Heart right ventricle (tissue), 16 donors: ENCODE measurements around the gene GALNT12. TPM values are rescaled to one million over a fixed set of nuclear protein-coding genes. Genes with fewer than 3 reads are reported as not detected.
A peak's percentile ranks its signal among the peaks of the same experiment; 100 is the strongest.

ENCODE experiments used
- ATAC-seq, 8 donors: fragments of 200-7000 bp; cut with Tn5 transposase; one replicate each; pipeline ENCODE4 v1.9.1; 2020; ENCODE audit warnings: mild to moderate bottlenecking in 8 of 8, moderate library complexity in 8 of 8, moderate number of reproducible peaks in 1 of 8
- DNase-seq, 2 donors: peaks; one replicate each; pipeline ENCODE4 v3.0.0-alpha.2; 2020
- H3K27ac ChIP-seq, 10 donors: fragments of 200-600 bp; sonication (generic) in 2 of 10; one replicate each; pipeline versions ENCODE4 v1.5.0 to v1.8.0; 2020 to 2022; ENCODE audit warnings: mild to moderate bottlenecking in 3 of 10
- H3K27me3 ChIP-seq, 7 donors: fragments of 200-600 bp; one replicate each; pipeline ENCODE4 v1.8.0; 2021 to 2022; ENCODE audit warnings: mild to moderate bottlenecking in 2 of 7
- H3K36me3 ChIP-seq, 9 donors: fragments of 200-600 bp; sonication (generic) in 1 of 9; one replicate each; pipeline versions ENCODE4 v1.5.0 to v1.8.0; 2020 to 2022; ENCODE audit warnings: mild to moderate bottlenecking in 2 of 9
- H3K4me1 ChIP-seq, 9 donors: fragments of 200-600 bp; sonication (generic) in 1 of 9; one replicate each; pipeline versions ENCODE4 v1.5.0 to v1.8.0; 2020 to 2022; ENCODE audit warnings: mild to moderate bottlenecking in 4 of 9
- H3K4me3 ChIP-seq, 10 donors: fragments of 200-600 bp; sonication (generic) in 2 of 10; one replicate each; pipeline versions ENCODE4 v1.5.0 to v1.8.0; 2020 to 2022; ENCODE audit warnings: mild to moderate bottlenecking in 7 of 10, moderate library complexity in 2 of 10
- H3K9me3 ChIP-seq, 11 donors: fragments of 200-600 bp in 10 of 11; sonication (generic) in 2 of 11; one replicate each; pipeline versions ENCODE4 v1.5.0 to v1.8.0; 2013 to 2022; ENCODE audit warnings: mild to moderate bottlenecking in 2 of 11, control low read depth in 1 of 11, moderate library complexity in 1 of 11
- WGBS, 2 donors: extraction: QIAGEN DNeasy Blood & Tissue Kit; methylation state at CpG; one replicate each; pipeline ENCODE4 v1.1.7; 2013; ENCODE audit warnings: inconsistent platforms in 1 of 2; 5-methylcytosine and 5-hydroxymethylcytosine counted together
- intact Hi-C, 10 donors: fragments of 100-400 bp; cut with DNase I; formaldehyde crosslinking; loops; one replicate each; pipeline versions ENCODE4 v1.11.1 to v1.14.2; 2022
- polyA plus RNA-seq, 2 donors: library from polyadenylated mRNA; stranded (reverse); fragments of 200-250 nt; gene quantifications; one replicate each; pipeline ENCODE4 v1.2.3, GENCODE V29; 2013
- total RNA-seq, 10 donors: library from RNA; stranded (reverse); fragmentation: NEBNext Ultra II Directional in 3 of 10; extraction: Animal tissue kit (Norgen Biotek cat#: 25700) in 3 of 10; gene quantifications; one replicate each; pipeline versions ENCODE4 v1.2.1 to v1.2.4, GENCODE V29; 2021 to 2023
- TF ChIP-seq, protein P1 (sequence below), 9 donors: fragments of 200-600 bp; sonication (generic) in 2 of 9; IDR thresholded peaks; one replicate each; pipeline versions ENCODE4 v1.5.0 to v1.8.0; 2021 to 2022; ENCODE audit warnings: antibody characterized with exemption in 9 of 9, mild to moderate bottlenecking in 5 of 9, moderate library complexity in 1 of 9
- donor health status: Arrhythmogenic right ventricular cardiomyopathy.
- donor health status: ischemic (EF 13 %, LVEDD 7.1; RV severe dilation, severe dysfunction).
- donor health status: healthy with polysubstance abuse.
- donor health status: DM: no; HTN: yes; CAD: no.
- donor health status: DM: no; HTN: no; CAD: no.
- donor health status: ischemic (EF 25% LVEDD 6.9; RV normal size, moderate dysfunction).
- donor health status: ischemic (EF 25% LVEDD 5.7; RV mildly dilated, moderate dysfunction).
- donor health status: healthy.
- donor health status: DM: yes; HTN: yes; CAD: no.
- donor health status: Ischemic cardiomyopathy.
- donor health status: ischemic (EF 35%, LVEDD 5.7; RV mildly dilated, moderate dysfunction).
- donor health status: nonischemic (EF 11% LVEDD 7.7; RV severe dilation, severe dysfunction).
- donor health status: DM: yes; HTN: yes; CAD: no.
- donor health status: PGD.
- donor health status: ischemic (EF 29% LVEDD 5.4; RV normal size, mild dysfunction).
- donor health status: nonischemic (EF 23%, LVEDD 6.1; RV moderate dilation, normal function).

Gene GALNT12
- total and polyA plus RNA-seq, 12 donors = 0.25 to 1.3 (median 0.53) TPM

- TF ChIP-seq, protein P1, sequence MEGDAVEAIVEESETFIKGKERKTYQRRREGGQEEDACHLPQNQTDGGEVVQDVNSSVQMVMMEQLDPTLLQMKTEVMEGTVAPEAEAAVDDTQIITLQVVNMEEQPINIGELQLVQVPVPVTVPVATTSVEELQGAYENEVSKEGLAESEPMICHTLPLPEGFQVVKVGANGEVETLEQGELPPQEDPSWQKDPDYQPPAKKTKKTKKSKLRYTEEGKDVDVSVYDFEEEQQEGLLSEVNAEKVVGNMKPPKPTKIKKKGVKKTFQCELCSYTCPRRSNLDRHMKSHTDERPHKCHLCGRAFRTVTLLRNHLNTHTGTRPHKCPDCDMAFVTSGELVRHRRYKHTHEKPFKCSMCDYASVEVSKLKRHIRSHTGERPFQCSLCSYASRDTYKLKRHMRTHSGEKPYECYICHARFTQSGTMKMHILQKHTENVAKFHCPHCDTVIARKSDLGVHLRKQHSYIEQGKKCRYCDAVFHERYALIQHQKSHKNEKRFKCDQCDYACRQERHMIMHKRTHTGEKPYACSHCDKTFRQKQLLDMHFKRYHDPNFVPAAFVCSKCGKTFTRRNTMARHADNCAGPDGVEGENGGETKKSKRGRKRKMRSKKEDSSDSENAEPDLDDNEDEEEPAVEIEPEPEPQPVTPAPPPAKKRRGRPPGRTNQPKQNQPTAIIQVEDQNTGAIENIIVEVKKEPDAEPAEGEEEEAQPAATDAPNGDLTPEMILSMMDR (IDR thresholded peaks at IDR 0.05) = no peak
- intact Hi-C loops = no loop called here
Observed at GRCh38 chr9:98884849-98885248, 77.4 kb downstream of the GALNT12 start.

DNA sequence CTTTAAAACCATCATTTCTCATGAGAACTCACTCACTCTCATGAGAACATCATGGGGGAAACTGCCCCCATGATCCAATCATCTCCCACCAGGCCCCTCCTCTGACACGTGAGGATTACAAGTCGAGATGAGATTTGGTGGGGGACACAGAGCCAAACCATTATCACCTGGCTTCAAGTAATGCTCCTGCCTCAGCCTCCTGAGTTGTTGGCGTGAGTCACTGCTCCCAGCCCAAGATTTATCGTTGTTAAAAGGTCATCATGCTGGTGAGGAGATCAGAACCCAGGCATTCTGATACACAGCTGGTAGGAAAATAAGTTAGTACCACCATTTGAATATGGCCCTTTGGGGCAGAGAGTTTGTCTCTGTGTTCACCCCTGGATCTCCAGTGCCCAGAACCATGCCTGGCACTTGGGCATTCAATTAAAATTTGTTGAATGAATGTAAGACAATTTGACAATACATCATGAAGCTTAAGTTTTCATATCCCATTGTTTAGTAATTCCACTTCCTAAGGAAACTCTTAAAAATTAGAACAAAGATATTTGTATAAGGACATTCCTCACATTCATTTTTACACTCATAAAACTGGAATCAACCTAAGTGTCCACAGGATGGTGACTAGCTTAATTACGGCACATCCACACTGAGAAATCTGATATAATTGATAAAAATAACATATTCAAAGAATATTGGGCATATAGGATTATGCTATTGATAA, 78.3 kb downstream of the GALNT12 start:
- H3K27ac ChIP-seq = peak overlapping the region in 8 of 10 donors; percentile 61 to 91 (median 74)
- ATAC-seq = no peak
- DNase-seq = no peak
- peaks cover 14 to 98% (median 82%) of the 10 kb centered on the region in 9 donors for H3K4me1 ChIP-seq
- H3K9me3 ChIP-seq = no peaks in the 10 kb centered on the region
- no peaks in the 10 kb centered on the region for H3K36me3 ChIP-seq
- no peaks in the 10 kb centered on the region for H3K27me3 ChIP-seq
- intact Hi-C loops = loop anchor here in 1 of 10 donors (2.0 kb wide), 1 partner anchor 21 kb away; no protein-coding TSS in a partner anchor
- H3K4me3 ChIP-seq = no peak overlapping the region
- TF ChIP-seq, protein P1 (IDR thresholded peaks at IDR 0.05) = no peak
- WGBS, 2 donors = 72 to 79% methylated on average over 5 of the region's 5 CpGs

More at GRCh38 chr9:98884849-98885248, 77.4 kb downstream of the GALNT12 start:
- H3K27ac ChIP-seq = peak overlapping the region in 5 of 10 donors; percentile 28 to 91 (median 76)
- DNase-seq (no peak), ATAC-seq (no peak)
- H3K27me3 ChIP-seq = no peaks in the 10 kb centered on the region
- H3K4me3 ChIP-seq = no peak overlapping the region
- WGBS, 2 donors = 94 to 96% methylated on average over 4 of the region's 4 CpGs
- no peaks in the 10 kb centered on the region for H3K9me3 ChIP-seq
- no peaks in the 10 kb centered on the region for H3K36me3 ChIP-seq
- peaks cover 14 to 98% (median 82%) of the 10 kb centered on the region in 9 donors for H3K4me1 ChIP-seq

DNA sequence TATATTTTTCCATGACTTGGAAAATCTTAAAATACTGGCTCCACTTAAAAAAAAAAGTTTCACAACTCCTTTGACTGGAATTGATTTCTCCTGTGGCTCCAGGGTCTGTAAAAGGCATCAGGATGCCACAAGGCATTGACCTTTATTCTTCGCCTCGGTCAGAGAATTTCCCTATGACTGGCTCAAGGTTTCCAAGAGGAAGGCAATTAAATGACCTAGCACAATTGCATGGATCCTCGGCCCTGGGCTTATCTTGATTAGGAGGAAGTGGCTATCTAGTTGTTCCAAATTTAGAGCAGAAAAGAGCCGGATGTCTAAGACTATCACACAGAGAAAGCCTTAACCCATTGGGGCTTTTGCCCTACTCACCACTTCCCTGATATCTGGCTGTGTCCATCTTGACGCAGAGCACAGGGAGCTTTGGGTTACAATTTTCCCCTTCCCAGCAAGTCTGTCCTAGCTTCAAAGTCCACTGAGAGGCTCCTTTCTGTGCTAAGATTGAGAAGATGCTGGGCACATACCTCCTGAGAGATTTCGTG, 79.3 kb downstream of the GALNT12 start:
- H3K4me1 ChIP-seq = peaks cover 14 to 88% (median 80%) of the 10 kb centered on the region in 9 donors
- WGBS, 2 donors = 31 to 37% methylated on average over 6 of the region's 6 CpGs
- DNase-seq (peak in 1 of 2 donors; percentile 71), ATAC-seq (peak; percentile 34 to 85 (median 73))
- H3K36me3 ChIP-seq = no peaks in the 10 kb centered on the region
- intact Hi-C loops = loop anchor here in 1 of 10 donors (2.0 kb wide), 1 partner anchor 22 kb away; no protein-coding TSS in a partner anchor
- TF ChIP-seq, protein P1 (IDR thresholded peaks at IDR 0.05) = no peak
- H3K4me3 ChIP-seq = no peak overlapping the region
- H3K9me3 ChIP-seq = no peaks in the 10 kb centered on the region
- peak overlapping the region in 9 of 10 donors; percentile 12 to 91 (median 74) for H3K27ac ChIP-seq
- no peaks in the 10 kb centered on the region for H3K27me3 ChIP-seq

DNA sequence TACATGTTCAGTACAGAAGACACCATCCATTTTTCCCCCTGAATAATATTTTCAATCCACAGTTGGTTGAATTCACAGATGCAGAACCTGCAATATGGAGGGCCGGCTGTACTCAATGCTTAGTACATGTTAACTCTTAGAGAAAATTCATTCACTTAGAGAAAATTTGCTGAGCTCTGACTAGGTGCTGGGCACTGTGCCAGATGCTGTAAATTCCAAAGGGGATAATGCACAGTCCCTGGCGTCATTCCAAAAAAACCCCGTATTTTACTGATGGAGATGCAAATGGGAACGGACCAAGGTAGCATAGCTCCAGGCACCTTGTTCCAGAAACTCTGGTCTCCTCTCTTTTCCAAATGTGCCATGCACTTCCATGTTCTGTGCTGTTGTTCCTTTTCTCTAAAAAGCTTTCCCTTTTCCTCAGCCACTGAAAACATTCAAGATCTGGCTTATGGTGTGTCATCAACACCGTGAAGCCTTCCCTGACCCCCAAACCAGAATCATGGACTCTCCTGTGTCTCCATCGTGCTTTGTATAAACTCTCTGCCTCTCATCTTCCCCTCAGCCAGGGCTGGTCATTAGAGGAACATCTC, 80.5 kb downstream of the GALNT12 start:
- Histone ChIP-seq H3K36me3 (no peaks in the 10 kb centered on the region), H3K4me1 (peaks cover 14 to 86% (median 69%) of the 10 kb centered on the region in 9 donors), H3K27ac (peak overlapping the region in 8 of 10 donors; percentile 45 to 91 (median 74)), H3K4me3 (no peak overlapping the region), H3K27me3 (no peaks in the 10 kb centered on the region), H3K9me3 (no peaks in the 10 kb centered on the region)
- TF ChIP-seq, protein P1 (IDR thresholded peaks at IDR 0.05) = no peak
- ATAC-seq (no peak), DNase-seq (no peak)
- WGBS, 2 donors = 44 to 51% methylated on average over 6 of the region's 6 CpGs
- intact Hi-C loops = loop anchor here in 1 of 10 donors (2.0 kb wide), 1 partner anchor 23 kb away; no protein-coding TSS in a partner anchor
